Gastroesophageal sphincter (tissue), 4 donors: ENCODE measurements around the gene RANBP17. TPM values are rescaled to one million over a fixed set of nuclear protein-coding genes. Genes with fewer than 3 reads are reported as not detected.

Source experiments
- ATAC-seq: fragments of 150-250 bp; one replicate; pipeline ENCODE4 v1.9.1; 2016; ENCODE audit warnings: mild to moderate bottlenecking, moderate library complexity
- H3K27ac ChIP-seq, 4 donors: fragments of 200-600 bp; sonication (generic) in 3 of 4; 1 replicate in 3 of 4; 2 replicates in 1 of 4; pipeline ENCODE4 v1.5.1; 2016 to 2019
- H3K27me3 ChIP-seq: fragments of 200-600 bp; sonication (generic); one replicate; pipeline ENCODE4 v1.5.1; 2019
- H3K36me3 ChIP-seq, 2 donors: fragments of 200-600 bp; sonication (generic); one replicate each; pipeline ENCODE4 v1.5.1; 2019; ENCODE audit warnings: control low read depth in 1 of 2
- H3K4me1 ChIP-seq, 3 donors: fragments of 200-600 bp; sonication (generic); 1 replicate in 2 of 3; 2 replicates in 1 of 3; pipeline ENCODE4 v1.5.1; 2016 to 2019; ENCODE audit warnings: control low read depth in 2 of 3
- H3K4me3 ChIP-seq, 2 donors: fragments of 200-600 bp; sonication (generic); one replicate each; pipeline ENCODE4 v1.5.1; 2019; ENCODE audit warnings: mild to moderate bottlenecking in 1 of 2, moderate library complexity in 1 of 2
- H3K9me3 ChIP-seq, 3 donors: fragments of 200-600 bp; sonication (generic); one replicate each; pipeline ENCODE4 v1.5.1; 2017 to 2019; ENCODE audit warnings: control low read depth in 2 of 3
- EP300 ChIP-seq: sonication (generic); formaldehyde crosslinking; IDR thresholded peaks from one replicate; pipeline ENCODE4 v1.6.1; 2017; ENCODE audit warnings: antibody characterized with exemption, mild to moderate bottlenecking
- POLR2A ChIP-seq, 2 donors: fragments of 450-650 bp; IDR thresholded peaks; one replicate each; pipeline ENCODE4 v1.6.1; 2017; ENCODE audit warnings: antibody characterized with exemption in 2 of 2, mild to moderate bottlenecking in 2 of 2, moderate library complexity in 1 of 2
- POLR2AphosphoS5 ChIP-seq: sonication (generic); formaldehyde crosslinking; IDR thresholded peaks from one replicate; pipeline ENCODE4 v1.6.1; 2017; ENCODE audit warnings: antibody characterized with exemption
- WGBS, 2 donors: methylation state at CpG; one replicate each; pipeline ENCODE4 v1.1.5; 2018; ENCODE audit warnings: low coverage in 1 of 2; 5-methylcytosine and 5-hydroxymethylcytosine counted together
- total RNA-seq, 4 donors: library from RNA; depleted of rRNA; stranded (reverse); fragments of >200 nt; gene quantifications; one replicate each; pipeline ENCODE4 v1.1.0, GENCODE V29; 2016
- TF ChIP-seq, protein P1 (sequence below), 4 experiments: fragments of 200-600 bp in 2 of 4; fragments of 450-650 bp in 2 of 4; sonication (generic) in 1 of 4; IDR thresholded peaks; one replicate each; pipeline ENCODE4 v1.5.1; 2017 to 2019; ENCODE audit warnings: antibody characterized with exemption in 4 of 4, mild to moderate bottlenecking in 2 of 4, moderate library complexity in 2 of 4

The RANBP17 gene
- total RNA-seq, 4 donors from 2014 or later = 7.7 to 21.7 (median 13.8) TPM

DNA sequence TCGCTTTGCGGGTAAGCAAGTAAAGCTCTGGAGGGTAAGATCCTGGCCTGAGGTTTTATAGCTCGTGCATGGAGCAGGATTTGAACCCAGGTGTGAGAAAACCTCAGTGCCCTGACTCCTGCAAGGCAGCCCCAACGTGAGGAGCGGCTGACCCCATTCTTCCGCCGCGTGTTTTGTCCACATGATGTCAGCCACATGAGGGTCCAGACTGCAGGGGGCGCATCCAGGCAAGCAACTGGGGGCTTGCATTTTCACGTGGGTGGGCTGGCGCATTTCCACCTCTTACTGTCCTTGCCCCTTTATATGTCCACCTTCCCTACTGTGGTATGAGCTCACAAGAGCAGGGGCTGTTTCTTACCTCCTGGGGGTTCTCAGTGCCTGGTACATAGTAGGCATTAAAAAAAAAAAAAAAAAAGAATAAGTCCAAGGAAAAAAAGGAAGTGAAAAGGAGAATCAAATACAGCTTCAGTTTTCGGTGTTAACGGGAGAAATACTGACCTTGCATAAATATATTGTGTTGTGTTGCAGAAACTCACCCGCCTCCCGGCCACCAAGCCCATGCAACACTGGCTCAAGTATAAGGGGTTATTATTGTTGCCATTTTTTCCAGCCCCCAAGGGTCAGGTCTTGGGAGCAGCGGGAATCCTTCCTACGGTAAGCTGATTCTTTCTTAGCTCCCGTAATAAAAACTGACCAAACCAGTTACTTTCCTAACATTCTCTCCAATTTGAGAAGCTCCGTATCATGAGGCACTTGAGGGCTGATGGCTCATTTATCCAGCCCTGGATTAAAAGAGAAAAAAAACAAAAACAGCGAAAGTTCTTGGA, 462.2 kb downstream of the RANBP17 start:
- H3K36me3 ChIP-seq = no peaks in the 10 kb centered on the region
- TF ChIP-seq POLR2A (IDR thresholded peaks at IDR 0.05) (no peak), POLR2AphosphoS5 (no peak), EP300 (no peak)
- TF ChIP-seq, protein P1, sequence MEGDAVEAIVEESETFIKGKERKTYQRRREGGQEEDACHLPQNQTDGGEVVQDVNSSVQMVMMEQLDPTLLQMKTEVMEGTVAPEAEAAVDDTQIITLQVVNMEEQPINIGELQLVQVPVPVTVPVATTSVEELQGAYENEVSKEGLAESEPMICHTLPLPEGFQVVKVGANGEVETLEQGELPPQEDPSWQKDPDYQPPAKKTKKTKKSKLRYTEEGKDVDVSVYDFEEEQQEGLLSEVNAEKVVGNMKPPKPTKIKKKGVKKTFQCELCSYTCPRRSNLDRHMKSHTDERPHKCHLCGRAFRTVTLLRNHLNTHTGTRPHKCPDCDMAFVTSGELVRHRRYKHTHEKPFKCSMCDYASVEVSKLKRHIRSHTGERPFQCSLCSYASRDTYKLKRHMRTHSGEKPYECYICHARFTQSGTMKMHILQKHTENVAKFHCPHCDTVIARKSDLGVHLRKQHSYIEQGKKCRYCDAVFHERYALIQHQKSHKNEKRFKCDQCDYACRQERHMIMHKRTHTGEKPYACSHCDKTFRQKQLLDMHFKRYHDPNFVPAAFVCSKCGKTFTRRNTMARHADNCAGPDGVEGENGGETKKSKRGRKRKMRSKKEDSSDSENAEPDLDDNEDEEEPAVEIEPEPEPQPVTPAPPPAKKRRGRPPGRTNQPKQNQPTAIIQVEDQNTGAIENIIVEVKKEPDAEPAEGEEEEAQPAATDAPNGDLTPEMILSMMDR (IDR thresholded peaks at IDR 0.05) = no peak
- no peaks in the 10 kb centered on the region for H3K4me1 ChIP-seq
- H3K4me3 ChIP-seq = no peak overlapping the region
- no peak overlapping the region for H3K27ac ChIP-seq
- no peak for ATAC-seq
- no peaks in the 10 kb centered on the region for H3K9me3 ChIP-seq
- 23 to 36% methylated on average over 13 to 15 of the region's 20 CpGs for WGBS, 2 donors
- H3K27me3 ChIP-seq = peaks cover 96% of the 10 kb centered on the region

DNA sequence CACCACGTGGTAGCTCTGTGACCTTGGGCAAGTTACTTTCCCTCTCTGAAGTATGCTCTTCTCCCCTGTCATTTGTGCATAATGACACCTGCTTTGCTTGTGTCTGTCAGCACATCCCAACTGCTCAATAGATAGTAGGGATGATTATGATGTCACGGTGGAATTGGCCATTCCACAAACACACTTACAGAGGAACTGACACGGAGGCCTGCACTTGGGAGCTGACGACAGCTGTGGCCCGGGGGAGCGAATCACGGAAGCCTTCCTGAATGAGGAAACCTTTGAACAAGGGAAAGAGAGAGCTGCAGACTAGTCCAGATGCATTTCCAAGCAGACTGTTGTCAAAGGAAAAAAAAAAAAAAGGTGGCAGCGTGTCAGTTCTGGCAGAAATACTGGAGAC, 468.2 kb downstream of the RANBP17 start:
- Histone ChIP-seq H3K27ac (no peak overlapping the region), H3K27me3 (peaks cover 98% of the 10 kb centered on the region), H3K36me3 (no peaks in the 10 kb centered on the region), H3K9me3 (no peaks in the 10 kb centered on the region), H3K4me1 (no peaks in the 10 kb centered on the region), H3K4me3 (no peak overlapping the region)
- TF ChIP-seq POLR2A (IDR thresholded peaks at IDR 0.05) (no peak), EP300 (no peak), POLR2AphosphoS5 (no peak)
- TF ChIP-seq, protein P1 (IDR thresholded peaks at IDR 0.05) = no peak
- ATAC-seq = no peak
- 56 to 77% methylated on average over 4 to 7 of the region's 8 CpGs for WGBS, 2 donors

DNA sequence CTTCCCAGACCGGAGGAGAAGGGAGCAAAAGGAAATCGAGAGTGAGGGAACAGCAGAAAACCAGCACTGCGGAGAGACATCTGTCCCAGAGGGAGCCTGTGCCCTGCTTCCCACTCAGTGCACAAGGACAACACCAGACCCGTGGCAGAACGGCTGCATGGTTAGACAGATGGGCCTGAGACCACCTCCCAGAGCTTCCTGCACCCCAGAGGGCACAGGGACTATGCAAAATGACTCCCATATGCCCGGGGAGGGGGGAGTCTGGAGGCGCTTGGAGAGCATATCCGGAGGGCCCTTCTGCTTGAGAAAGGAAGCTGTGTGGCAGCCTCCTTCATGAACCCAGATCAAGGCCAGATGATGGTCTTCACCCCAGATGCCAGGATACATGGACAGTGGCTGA, 473.8 kb downstream of the RANBP17 start:
- no peaks in the 10 kb centered on the region for H3K9me3 ChIP-seq
- H3K4me3 ChIP-seq = no peak overlapping the region
- H3K4me1 ChIP-seq = peaks cover 0 to 12% (median 0%) of the 10 kb centered on the region in 3 donors
- no peak for ATAC-seq
- no peaks in the 10 kb centered on the region for H3K36me3 ChIP-seq
- WGBS, 2 donors = 55 to 88% methylated on average over 5 to 6 of the region's 8 CpGs
- peaks cover 87% of the 10 kb centered on the region for H3K27me3 ChIP-seq
- TF ChIP-seq EP300 (no peak), POLR2AphosphoS5 (no peak), POLR2A (IDR thresholded peaks at IDR 0.05) (no peak)
- TF ChIP-seq, protein P1 (IDR thresholded peaks at IDR 0.05) = no peak
- no peak overlapping the region for H3K27ac ChIP-seq

DNA sequence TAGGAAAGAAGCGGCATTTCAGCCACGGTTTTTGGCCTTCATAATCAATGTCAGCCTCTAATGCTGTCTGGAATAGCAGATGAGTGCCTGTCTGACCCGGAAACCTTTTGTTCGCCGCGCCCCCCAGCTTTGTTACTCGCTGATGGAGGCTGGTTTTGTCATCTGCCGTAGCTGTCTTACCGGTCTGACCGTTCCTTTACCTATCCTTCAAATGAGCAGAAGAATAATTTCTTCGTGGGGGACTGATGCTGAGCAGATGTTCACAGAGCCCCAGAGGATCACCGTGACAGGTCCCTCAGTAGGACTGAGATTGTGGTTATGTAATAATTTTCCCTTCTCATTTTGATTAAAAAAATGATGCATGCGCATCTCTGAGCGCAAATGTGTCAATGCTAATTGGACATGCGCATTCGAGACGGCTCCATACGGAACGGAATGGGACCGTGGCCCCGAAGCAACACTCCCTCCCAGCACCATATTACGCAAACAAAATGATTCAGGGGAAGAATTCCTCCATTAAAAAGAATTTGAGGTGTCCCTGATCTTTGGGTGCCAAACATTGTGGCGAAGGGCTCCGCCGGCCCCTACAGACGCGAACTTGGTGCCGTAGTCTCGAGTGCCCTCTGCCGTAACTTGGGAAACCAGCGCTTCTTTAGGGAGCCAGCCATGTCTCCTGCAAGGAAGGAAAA, 474.8 kb downstream of the RANBP17 start:
- Histone ChIP-seq H3K36me3 (no peaks in the 10 kb centered on the region), H3K27ac (no peak overlapping the region), H3K9me3 (no peaks in the 10 kb centered on the region), H3K4me1 (peaks cover 0 to 12% (median 0%) of the 10 kb centered on the region in 3 donors), H3K4me3 (peak overlapping the region; percentile 29 to 42), H3K27me3 (peaks cover 87% of the 10 kb centered on the region)
- peak; percentile 25 for ATAC-seq
- whole genome bisulfite sequencing, 2 donors = 20 to 37% methylated on average over 4 to 23 of the region's 31 CpGs
- TF ChIP-seq POLR2AphosphoS5 (no peak), POLR2A (IDR thresholded peaks at IDR 0.05) (no peak)
- TF ChIP-seq, protein P1 (IDR thresholded peaks at IDR 0.05) = peak in 3 of 4 experiments; percentile 31 to 79 (median 41)
